GM23248 (cell line): Measurements from ENCODE around the gene KIAA1958.

Experiments
- EZH2 ChIP-seq: fragments of 200-600 bp; sonication (generic); IDR thresholded peaks from 2 replicates; pipeline ENCODE4 v1.6.1; 2018; ENCODE audit warnings: antibody characterized with exemption, mild to moderate bottlenecking; ENCODE audit not compliant: insufficient read depth, poor library complexity, severe bottlenecking
- EZH2phosphoT487 ChIP-seq: fragments of 200-600 bp; sonication (generic); IDR thresholded peaks from 2 replicates; pipeline ENCODE4 v1.6.1; 2018; ENCODE audit warnings: antibody characterized with exemption, moderate library complexity, mild to moderate bottlenecking, low read depth; ENCODE audit not compliant: insufficient read depth

- TF ChIP-seq EZH2 (no peak), EZH2phosphoT487 (no peak)
Measured at GRCh38 chr9:112586599-112587155, 100.0 kb downstream of the KIAA1958 start.
